Upper lobe of left lung (tissue), 4 donors: ENCODE data around the gene NECTIN2.

Experiments
- CTCF ChIP-seq, 6 experiments: fragments of 450-650 bp in 4 of 6; fragments of 200-600 bp in 2 of 6; sonication (generic) in 2 of 6; IDR thresholded peaks; one replicate each; pipeline ENCODE4 v1.5.1; 2016 to 2019; ENCODE audit warnings: antibody characterized with exemption in 6 of 6
- EP300 ChIP-seq, 4 donors: sonication (generic); formaldehyde crosslinking; IDR thresholded peaks; one replicate each; pipeline ENCODE4 v1.5.1; 2017; ENCODE audit warnings: antibody characterized with exemption in 4 of 4, control low read depth in 2 of 4
- POLR2A ChIP-seq, 4 donors: fragments of 450-650 bp; IDR thresholded peaks; one replicate each; pipeline ENCODE4 v1.5.1; 2016 to 2017; ENCODE audit warnings: antibody characterized with exemption in 4 of 4, mild to moderate bottlenecking in 2 of 4
- POLR2AphosphoS5 ChIP-seq, 2 donors: sonication (generic); formaldehyde crosslinking; IDR thresholded peaks; one replicate each; pipeline ENCODE4 v1.5.1; 2017; ENCODE audit warnings: antibody characterized with exemption in 2 of 2

DNA sequence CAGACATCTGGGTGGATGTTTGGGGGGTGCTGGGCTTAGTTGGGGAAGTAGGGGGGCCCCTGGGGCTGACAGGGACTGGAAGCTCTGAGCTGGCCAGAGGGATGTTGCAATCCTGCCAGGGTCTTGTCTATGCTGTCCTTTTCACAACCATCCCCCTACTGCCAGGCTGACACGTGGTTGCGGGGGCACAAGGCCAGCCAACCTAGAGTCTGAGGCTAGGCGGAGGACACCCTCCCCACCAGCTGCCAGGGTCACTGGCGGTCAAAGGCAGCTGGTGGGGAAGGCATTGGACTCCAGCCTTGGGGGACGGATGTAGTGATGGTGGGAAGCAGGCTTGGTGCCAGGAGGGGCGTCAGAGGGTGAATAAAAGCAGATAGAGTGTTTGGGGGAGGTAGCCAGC, 66.8 kb downstream of the NECTIN2 start:
- TF ChIP-seq POLR2AphosphoS5 (IDR thresholded peaks at IDR 0.05) (no peak), CTCF (IDR thresholded peaks at IDR 0.05) (no peak), POLR2A (IDR thresholded peaks at IDR 0.05) (no peak), EP300 (IDR thresholded peaks at IDR 0.05) (no peak)
